Islet precursor cell (in vitro differentiated cells): Measurements from ENCODE around the gene STK25.
A peak's percentile ranks its signal among the peaks of the same experiment; 100 is the strongest.
"Not testable (repeated sequence)": the region's sequence is repeated elsewhere in the genome, so short reads cannot be mapped to it uniquely, and the experiment has no call there.

ENCODE experiments used
- DNase-seq: peaks from one replicate; pipeline ENCODE4 v3.0.0-alpha.2; 2018

STK25 gene

DNA sequence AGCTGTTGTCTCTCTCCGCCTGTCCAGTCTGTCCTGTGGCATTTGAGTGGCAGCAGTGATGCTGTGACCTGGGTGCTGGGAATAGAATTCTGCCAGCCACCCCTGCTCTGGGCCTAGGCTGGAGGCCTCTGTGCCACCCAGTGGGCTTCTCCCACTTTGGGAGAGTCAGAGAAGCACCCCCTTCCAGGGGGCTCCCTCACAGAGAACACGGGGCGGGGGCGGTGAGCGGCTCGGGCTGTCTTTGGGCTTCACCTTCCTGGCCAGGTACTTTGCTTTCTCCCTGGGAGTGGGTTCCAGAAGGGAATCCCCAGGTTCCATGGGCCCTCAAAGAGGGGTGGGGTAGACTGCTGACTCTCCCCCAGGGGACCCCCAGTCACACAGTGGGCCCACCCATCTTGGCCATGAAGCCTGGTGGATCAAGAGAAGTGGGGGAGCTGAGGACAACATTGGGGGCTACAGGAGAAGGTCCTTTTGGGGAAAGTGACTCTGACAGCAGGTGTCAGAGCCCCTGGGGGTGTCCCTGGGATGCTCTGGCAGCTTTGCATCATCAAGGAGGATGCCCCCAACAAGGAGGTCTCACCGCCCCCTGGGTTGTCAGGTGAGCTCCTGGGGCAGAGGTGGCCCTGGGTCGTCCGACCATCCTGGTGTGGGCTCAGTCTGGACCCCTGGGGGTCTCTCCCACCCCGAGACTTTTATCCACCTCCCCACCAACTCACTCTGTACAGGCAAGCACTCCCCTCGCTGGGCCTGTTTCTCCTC is 31.4 kb upstream of the STK25 start:
- peak; percentile 52 for DNase-seq

- DNase-seq = no peak
Observed at GRCh38 chr2:241538838-241539615, 30.6 kb upstream of the STK25 start.

DNA sequence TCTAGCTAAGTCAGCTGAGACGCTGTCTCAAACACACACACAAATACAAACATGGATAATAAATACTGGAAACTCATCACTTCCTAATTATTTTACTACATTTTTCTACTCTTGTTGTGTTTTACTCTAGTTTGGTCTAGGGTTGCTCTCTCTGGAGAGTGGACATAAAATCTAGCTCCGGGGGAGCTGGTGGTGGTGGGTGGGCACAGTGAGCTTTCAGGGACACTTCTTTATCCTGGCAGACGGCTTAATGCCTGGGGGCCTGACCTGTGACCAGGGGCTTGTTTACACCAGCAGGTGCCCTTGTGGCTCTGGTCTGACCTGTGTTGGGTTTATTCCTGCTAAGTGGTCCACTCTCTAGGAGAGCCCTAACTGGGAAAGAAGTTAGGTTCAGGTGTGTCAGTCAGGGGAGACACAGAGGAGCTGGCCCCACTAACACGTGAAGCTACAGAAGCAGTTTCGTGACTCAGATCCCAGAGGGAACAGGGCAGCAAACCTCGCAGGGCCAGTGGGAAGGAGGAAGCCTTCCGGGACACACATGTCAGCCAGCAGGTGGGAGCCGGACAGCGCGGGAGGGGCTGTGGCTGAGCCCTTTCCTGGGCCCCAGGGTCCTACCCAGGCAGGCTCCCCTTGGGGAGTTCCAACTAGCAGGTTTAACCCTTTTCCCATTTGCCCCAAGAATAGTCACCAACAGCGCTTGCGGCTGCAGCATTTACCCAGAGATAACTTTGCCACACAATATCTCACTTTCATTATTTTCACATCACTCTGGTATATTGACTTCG is 27.7 kb upstream of the STK25 start:
- no peak for DNase-seq

GRCh38 chr2:241534701-241535375 is 26.5 kb upstream of the STK25 start:
- DNase-seq = no peak

DNA sequence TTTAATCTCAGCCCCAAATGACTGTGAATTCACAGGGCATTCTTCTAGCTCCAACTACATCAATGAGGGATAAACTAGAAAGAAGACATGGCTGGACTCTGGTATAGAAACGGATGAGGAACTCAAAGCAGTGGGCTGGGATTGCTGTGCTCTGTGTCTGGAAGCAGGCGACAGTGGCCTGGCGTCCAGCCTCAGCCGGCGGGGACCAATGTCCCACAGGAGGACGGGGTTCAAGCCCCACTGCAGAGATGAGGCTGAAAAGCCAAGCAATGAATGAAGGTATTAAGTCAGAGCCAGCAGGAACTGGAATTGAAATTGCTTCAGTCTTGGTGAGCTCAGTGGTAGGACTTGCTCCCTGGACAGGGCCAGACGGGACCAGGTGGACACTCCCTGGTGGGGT is 25.9 kb upstream of the STK25 start:
- no peak for DNase-seq

DNA sequence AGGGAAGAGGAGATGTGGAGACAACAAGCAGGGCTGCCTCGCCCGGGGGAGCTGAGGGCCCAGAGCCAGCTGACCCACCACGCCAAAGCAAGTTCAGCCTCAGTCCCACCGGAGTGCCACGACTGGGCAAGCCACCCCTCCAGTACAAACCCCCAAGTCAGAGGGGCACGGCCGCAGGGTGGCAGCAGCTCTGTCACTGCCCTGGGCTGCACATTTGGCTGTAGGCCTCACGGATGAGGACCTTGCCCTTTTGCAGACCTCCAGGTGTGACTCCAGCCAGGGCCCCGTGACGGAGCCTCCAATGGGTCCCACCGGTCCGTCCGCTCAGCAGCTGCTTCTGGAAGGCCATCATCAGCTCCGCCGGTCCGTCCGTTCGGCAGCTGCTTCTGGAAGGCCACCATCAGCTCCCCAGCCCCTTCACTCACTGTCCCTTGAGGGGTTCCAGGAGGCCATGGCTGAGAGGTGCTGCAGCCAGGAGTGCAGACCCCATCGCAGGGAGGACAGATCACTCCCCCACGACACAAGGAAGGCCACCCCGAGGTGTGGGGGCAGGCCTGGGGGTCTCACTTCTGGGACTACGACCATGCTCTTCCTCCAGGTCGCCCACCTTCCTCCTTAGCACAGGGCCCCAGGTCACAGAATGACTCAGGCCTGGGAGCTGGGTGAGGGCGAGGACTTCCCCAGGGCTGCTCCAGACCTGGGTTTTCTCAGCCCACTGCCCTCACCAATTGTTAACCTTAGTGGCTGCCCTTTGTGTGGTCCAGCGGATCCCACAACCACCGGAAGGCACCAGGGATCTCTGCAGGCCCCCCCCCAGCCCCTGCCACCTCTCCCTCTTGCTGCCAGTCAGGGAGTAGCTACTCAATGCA is 24.6 kb upstream of the STK25 start:
- no peak for DNase-seq

DNA sequence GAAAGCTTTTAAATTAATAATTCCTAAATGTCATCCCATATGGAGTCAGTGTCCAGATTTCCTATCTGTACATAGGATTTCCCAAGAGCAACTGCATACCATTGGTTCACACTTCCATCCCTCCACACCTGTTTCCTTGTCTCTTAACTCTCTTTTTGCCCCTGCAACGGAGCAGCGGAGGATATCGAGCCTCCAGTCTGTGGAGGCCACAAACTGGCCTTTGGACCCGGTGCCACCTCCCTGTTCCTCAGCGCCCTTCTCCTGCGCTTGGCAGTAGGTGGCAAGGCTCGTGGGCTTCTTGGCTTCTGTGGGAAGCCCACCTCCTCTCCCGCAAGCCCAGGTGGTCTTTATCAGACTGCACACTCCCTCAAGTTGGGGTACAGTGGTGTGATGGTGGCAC is 23.8 kb upstream of the STK25 start:
- no peak for DNase-seq

DNA sequence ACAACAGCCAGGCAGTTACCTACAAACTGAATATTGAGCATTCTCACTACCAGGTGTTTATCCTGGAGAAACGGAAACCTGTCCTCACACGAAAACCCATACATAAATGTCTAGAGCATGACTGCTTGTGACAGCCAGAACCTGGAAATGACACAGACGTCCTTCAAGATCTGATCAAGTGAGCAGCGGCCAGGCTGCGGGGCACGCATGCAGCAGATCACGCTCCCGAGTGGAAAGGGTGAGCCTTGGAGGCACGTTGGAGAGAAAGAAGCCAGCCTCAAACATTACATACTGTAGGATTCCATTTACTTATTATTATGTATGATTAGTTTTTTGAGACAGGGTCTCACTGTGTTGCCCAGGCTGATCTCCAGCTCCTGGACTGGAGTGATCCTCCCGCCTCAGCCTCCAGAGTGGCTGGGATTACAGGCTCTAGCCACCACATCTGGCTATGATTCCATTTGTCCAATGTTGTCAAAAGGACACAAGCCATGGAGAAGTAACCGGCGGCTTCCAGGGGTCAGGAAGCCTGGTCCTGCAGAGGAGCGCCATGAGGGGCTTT is 22.9 kb upstream of the STK25 start:
- no peak for DNase-seq

DNA sequence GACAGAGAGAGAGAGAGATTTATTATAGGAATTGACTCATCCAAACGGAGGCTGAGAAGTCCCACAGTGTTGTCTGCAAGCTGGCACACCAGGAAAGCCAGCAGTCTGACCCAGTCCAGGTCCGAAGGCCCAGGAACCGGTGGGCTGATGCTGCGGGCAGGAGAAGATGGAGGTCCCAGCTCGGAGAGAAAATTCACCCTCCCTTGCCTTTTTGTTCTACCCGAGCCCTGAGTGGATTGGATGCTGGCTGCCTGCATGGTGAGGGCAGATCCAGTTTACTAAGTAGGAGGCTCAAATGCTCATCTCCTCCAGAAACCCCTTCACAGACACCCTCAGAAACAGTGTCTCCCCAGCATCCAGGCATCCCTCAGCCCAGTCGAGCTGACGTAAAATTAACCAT is 22.2 kb upstream of the STK25 start:
- DNase-seq = no peak

- DNase-seq = not testable (repeated sequence)
Observed at GRCh38 chr2:241525818-241526780, 17.7 kb upstream of the STK25 start.

DNA sequence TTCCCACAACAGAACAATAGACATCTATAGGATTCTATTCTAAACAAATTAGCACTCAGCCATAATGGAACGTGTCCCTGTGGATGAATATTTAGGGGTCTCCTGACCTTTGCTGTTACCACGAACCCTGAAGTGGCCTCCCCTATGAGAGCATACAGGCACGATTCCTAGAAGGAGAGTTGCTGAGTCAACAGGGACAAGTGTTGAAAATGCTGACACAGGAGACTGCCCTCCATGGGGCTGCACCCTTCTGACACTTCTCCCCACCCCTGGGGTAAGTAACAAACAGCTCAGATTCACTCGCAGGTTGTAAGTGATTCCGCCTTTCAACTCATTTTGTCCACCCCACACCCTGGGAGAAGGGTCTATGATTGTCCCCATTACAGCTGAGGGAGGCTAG is 14.1 kb upstream of the STK25 start:
- no peak for DNase-seq

GRCh38 chr2:241519669-241520068 is 11.3 kb upstream of the STK25 start:
- DNase-seq = no peak

DNA sequence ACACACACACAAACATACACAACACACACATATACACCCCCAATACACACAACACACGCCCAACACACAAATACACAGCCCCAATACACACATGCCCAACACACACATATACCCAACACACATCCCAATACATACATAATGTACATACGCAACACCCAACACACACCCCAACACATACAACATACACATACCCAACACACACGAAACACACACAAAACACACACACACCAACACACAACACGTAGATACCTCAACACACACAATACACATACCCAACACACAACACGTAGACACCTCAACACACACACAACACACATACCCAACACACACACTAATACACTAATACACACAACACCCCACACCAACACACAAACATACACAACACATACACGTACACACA is 8.9 kb upstream of the STK25 start:
- no peak for DNase-seq

GRCh38 chr2:241516520-241516965 is 8.2 kb upstream of the STK25 start:
- DNase-seq = no peak

DNA sequence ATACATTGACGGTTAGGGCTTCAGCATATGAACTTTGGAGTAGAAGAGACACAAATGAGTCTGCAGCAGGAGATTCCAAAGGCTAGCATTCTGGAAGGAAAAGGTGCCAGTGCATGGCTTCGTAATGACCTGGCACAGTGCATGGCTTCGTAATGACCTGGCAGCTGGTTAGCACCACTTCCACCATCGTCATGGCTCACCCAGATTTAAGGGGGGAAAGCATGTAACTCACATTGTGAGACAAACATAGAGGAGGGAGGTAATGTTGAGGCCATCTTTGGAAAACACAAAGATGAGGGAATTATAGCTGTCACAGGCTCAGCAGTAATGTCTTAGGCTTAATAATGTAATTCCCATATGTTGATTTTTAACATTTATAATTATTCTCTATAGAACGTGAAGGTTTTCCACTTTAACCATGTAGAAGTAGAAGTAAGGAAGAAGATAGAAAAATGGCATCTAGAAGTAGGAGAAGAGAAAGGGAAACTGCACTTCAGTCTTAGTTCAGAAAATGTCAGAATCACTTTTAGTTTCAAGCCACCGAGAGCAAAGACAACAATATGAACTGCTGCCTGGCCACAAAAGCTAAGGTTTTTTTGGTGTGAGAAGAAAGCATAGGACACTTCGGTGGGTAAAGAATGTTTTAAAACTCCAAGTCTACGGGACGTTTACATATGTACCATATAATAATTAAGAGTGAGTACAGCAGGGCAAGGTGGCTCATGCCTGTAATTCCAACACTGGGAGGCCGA is 6.8 kb upstream of the STK25 start:
- DNase-seq = no peak

DNA sequence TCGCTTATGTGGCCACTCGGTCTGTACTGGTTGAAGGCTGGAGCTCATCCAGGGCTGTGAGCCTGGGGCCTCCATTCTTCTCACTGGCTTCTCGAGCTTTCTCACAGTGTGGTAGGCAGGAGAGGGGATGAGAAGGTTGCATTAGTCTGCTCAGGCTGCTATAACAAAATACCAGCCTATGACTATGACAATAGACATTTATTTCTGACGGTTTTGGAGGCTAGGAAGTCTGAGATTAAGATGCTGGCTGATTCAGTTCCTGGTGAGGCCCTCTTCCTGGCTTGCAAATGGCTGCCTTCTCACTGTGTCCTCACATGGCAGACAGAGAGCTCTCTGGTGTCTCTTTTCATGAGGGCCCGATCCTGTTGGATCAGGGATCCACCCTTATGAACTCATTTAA is 6.2 kb upstream of the STK25 start:
- no peak for DNase-seq

DNA sequence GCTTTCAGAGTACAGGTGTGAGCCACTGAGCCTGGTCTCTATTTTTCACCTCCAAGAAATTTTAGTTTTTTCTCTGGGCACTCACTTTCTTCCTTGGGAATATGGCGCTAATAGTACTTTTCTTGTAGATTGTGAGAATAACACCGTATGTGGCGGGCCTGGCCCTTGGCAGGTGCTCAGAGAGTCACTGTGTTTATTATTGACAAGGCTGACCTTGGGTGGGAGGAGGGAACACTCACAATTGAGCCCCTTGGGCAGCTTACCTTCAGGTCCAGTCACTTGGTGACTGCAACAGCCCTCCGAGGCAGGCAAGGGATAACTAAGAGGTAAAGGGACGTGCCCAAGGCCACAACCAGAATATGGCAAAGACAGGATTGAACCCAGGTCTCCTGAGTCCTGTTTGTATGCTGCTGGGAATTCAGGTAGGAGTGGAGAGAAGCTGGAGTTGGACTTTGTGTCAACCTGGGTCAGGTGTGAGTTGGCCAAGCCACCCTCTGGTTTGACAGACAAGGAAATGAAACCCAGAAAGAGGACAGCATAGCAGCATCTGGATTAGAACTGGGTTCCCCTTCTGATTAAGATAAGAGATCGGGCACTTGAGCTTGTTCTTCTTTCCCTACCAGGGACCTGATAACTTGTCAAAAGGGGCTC is 2.8 kb upstream of the STK25 start:
- DNase-seq = no peak

- no peak for DNase-seq
Observed at GRCh38 chr2:241509155-241509784, 886 bp upstream of the STK25 start.
